ENCODE data around the gene APOL5. TPM values are rescaled to one million over a fixed set of nuclear protein-coding genes. Genes with fewer than 3 reads are reported as not detected.

The APOL5 gene
- total RNA-seq, 2 donors from 2014 or later = not detected

DNA sequence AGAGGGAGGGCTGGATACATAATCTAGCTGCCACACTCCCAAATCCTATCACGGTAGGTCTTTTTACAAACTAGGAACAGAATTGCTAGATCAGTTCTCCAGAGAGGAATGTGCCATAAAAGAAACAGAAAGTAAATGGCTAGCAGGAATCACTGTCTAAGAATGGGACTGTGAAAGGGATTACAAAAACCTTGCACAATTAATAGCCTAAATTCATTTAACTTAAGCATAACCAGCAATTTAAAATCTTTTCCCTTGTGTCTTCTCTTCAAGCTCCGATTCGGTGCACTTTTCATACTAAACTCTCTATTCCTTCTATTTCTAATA lies 35.2 kb downstream of the APOL5 start:
- WGBS = 71% methylated on average over 3 of the region's 3 CpGs
- no peak for DNase-seq (ENCODE audit: low spot score)

DNA sequence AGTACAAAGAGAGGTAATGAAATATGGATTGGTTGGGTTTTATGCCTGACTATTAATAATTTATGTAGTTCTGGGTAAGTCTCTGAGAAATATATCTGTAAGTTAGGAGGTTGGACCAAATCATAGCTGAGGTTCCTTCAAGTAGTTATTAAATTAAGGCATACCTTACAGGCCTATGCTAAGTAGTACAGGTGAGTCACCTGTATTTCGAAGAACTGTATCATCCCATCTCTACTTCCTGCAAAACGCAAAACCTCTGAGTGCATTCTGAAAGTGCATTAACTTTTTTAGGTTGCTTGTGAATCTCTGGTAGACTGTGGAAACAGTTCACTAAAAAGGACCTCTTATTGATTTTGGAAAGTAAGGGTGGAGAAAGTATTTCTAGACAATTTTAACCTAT lies 37.1 kb downstream of the APOL5 start:
- 91% methylated on average over 2 of the region's 2 CpGs for WGBS
- intact Hi-C loops (cut with DNase I) = no loop called here
- H3K4me1 ChIP-seq (replicated peaks) = no peaks in the 10 kb centered on the region

More for the DNA sequence above, 35.2 kb downstream of the APOL5 start:
- no peaks in the 10 kb centered on the region for H3K36me3 ChIP-seq
- TF ChIP-seq, protein P1, sequence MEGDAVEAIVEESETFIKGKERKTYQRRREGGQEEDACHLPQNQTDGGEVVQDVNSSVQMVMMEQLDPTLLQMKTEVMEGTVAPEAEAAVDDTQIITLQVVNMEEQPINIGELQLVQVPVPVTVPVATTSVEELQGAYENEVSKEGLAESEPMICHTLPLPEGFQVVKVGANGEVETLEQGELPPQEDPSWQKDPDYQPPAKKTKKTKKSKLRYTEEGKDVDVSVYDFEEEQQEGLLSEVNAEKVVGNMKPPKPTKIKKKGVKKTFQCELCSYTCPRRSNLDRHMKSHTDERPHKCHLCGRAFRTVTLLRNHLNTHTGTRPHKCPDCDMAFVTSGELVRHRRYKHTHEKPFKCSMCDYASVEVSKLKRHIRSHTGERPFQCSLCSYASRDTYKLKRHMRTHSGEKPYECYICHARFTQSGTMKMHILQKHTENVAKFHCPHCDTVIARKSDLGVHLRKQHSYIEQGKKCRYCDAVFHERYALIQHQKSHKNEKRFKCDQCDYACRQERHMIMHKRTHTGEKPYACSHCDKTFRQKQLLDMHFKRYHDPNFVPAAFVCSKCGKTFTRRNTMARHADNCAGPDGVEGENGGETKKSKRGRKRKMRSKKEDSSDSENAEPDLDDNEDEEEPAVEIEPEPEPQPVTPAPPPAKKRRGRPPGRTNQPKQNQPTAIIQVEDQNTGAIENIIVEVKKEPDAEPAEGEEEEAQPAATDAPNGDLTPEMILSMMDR (IDR thresholded peaks at IDR 0.05) = no peak
- TF ChIP-seq POLR2A (IDR thresholded peaks at IDR 0.05) (no peak), POLR2AphosphoS5 (IDR thresholded peaks at IDR 0.05) (no peak)
- no peak overlapping the region for H3K4me3 ChIP-seq
- no peaks in the 10 kb centered on the region for H3K4me1 ChIP-seq (replicated peaks)
- intact Hi-C loops (cut with DNase I) = no loop called here
- H3K27me3 ChIP-seq (replicated peaks; ENCODE audit: insufficient read depth) = no peaks in the 10 kb centered on the region
- no peak overlapping the region for H3K27ac ChIP-seq
- no peaks in the 10 kb centered on the region for H3K9me3 ChIP-seq

DNA sequence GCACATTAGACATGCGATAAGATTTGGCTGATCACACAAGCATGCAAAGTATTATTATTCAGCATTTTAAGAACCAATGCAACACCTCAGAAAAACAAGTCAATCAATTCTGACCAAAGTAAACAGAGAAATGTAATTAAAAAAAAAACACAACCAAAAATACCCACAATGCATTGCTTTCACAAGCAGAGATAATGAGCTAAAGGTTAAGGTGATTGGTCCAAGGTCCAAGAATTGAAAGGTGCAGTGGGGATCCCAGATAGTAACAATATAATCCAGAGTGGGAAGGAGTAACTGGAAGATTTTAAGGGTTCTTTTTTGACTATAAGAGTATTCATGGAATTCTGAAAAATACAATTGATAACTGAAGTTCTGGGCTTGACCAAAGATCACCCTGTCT lies 39.0 kb downstream of the APOL5 start:
- TF ChIP-seq POLR2A (IDR thresholded peaks at IDR 0.05) (no peak), POLR2AphosphoS5 (IDR thresholded peaks at IDR 0.05) (no peak)
- TF ChIP-seq, protein P1 (IDR thresholded peaks at IDR 0.05) = no peak
- intact Hi-C loops (cut with DNase I) = no loop called here
- no peaks in the 10 kb centered on the region for H3K27me3 ChIP-seq (replicated peaks; ENCODE audit: insufficient read depth)
- H3K4me1 ChIP-seq (replicated peaks) = no peaks in the 10 kb centered on the region
- no peak overlapping the region for H3K4me3 ChIP-seq
- no peaks in the 10 kb centered on the region for H3K36me3 ChIP-seq
- no peaks in the 10 kb centered on the region for H3K9me3 ChIP-seq
- H3K27ac ChIP-seq = no peak overlapping the region
- 93% methylated on average over 1 of the region's 1 CpG for WGBS
- DNase-seq (ENCODE audit: low spot score) = no peak

More for the DNA sequence above, 37.1 kb downstream of the APOL5 start:
- H3K9me3 ChIP-seq = no peaks in the 10 kb centered on the region
- TF ChIP-seq, protein P1 (IDR thresholded peaks at IDR 0.05) = no peak
- no peak for TF ChIP-seq POLR2A (IDR thresholded peaks at IDR 0.05)
- no peak for TF ChIP-seq POLR2AphosphoS5 (IDR thresholded peaks at IDR 0.05)
- no peak overlapping the region for H3K4me3 ChIP-seq
- no peak for DNase-seq (ENCODE audit: low spot score)
- no peak overlapping the region for H3K27ac ChIP-seq
- no peaks in the 10 kb centered on the region for H3K36me3 ChIP-seq
- H3K27me3 ChIP-seq (replicated peaks; ENCODE audit: insufficient read depth) = no peaks in the 10 kb centered on the region

DNA sequence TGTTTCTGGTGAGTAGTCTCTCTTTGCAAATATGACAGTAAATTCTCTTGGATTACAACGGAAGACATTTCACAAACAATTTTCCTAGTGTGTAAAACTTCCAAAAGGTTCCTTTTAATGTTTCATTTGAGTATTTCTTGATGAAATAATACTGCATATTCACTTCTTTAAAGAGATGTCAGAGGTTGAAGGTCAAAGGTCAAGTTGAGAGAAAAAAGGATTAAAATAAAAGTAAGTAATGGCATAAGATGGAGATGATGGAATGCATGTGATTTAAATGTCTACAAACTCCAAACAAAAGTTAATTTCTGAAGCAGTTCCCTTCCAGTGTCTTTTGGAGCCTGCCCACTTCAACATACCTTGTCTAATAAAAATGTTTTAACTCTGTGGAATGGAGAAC lies 40.7 kb downstream of the APOL5 start:
- Histone ChIP-seq H3K27me3 (replicated peaks; ENCODE audit: insufficient read depth) (no peaks in the 10 kb centered on the region), H3K9me3 (no peaks in the 10 kb centered on the region), H3K4me1 (replicated peaks) (no peaks in the 10 kb centered on the region), H3K4me3 (no peak overlapping the region), H3K36me3 (no peaks in the 10 kb centered on the region), H3K27ac (no peak overlapping the region)
- intact Hi-C loops (cut with DNase I) = no loop called here
- 76% methylated on average over 1 of the region's 1 CpG for WGBS
- TF ChIP-seq POLR2A (IDR thresholded peaks at IDR 0.05) = no peak
- TF ChIP-seq, protein P1 (IDR thresholded peaks at IDR 0.05) = no peak
- TF ChIP-seq POLR2AphosphoS5 (IDR thresholded peaks at IDR 0.05) = no peak
- no peak for DNase-seq (ENCODE audit: low spot score)

DNA sequence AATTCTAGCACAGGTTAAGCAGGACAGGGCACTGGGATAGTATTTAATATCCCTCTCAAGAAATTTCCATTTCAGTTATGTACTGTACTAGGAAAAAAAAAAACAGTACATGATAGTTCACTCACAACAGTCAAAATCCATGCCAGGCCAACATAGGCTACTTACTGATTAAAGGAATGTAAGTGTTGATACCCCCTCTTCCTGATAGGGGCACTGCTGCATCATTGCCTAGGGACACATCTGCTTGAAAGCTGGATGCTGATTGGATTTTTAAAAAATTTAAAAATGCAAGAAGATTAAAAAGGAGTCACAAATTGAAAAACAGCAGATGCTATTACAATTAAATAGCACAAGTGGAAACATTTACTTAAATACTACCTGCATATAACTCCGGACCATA lies 43.4 kb downstream of the APOL5 start:
- no peak overlapping the region for H3K4me3 ChIP-seq
- no peak for DNase-seq (ENCODE audit: low spot score)
- H3K27ac ChIP-seq = no peak overlapping the region
- no peaks in the 10 kb centered on the region for H3K9me3 ChIP-seq
- H3K36me3 ChIP-seq = no peaks in the 10 kb centered on the region
- no peaks in the 10 kb centered on the region for H3K4me1 ChIP-seq (replicated peaks)
- no peaks in the 10 kb centered on the region for H3K27me3 ChIP-seq (replicated peaks; ENCODE audit: insufficient read depth)
- TF ChIP-seq, protein P1 (IDR thresholded peaks at IDR 0.05) = peak in 2 of 4 experiments; percentile 8 to 12
- no peak for TF ChIP-seq POLR2AphosphoS5 (IDR thresholded peaks at IDR 0.05)
- 97% methylated on average over 1 of the region's 1 CpG for WGBS
- intact Hi-C loops (cut with DNase I) = no loop called here
